ENCODE results near the gene PBXIP1.

Gene PBXIP1

DNA sequence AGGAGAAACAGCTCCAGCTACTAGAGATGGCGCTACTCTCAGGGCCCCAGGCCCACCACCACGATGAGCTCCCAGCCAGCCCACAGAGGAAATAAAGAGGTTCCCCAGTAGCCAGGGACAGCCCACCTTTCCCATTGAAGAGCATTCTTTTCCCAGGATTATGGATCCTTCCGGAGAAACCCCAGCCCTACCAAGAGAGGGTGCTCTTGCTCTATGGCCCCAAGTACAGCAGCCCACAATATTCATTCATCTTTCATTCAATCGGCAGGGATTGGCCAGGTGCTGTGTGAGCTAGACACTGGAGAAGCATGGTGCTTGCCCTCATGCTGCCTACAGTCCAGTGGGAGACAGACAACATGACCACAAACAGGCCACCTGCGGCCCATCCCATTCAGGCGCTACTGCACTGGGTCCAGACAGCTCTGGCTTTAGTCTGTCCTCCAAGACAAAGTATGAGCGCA is 49.2 kb downstream of the PBXIP1 start:
- DNase-seq (ENCODE audit: low spot score in 2 of 2), result no peak
- H3K9me3 ChIP-seq, result 0 out of 2 replicates have a peak, but pooled peaks cover 4% of the 10 kb centered on the region

DNA sequence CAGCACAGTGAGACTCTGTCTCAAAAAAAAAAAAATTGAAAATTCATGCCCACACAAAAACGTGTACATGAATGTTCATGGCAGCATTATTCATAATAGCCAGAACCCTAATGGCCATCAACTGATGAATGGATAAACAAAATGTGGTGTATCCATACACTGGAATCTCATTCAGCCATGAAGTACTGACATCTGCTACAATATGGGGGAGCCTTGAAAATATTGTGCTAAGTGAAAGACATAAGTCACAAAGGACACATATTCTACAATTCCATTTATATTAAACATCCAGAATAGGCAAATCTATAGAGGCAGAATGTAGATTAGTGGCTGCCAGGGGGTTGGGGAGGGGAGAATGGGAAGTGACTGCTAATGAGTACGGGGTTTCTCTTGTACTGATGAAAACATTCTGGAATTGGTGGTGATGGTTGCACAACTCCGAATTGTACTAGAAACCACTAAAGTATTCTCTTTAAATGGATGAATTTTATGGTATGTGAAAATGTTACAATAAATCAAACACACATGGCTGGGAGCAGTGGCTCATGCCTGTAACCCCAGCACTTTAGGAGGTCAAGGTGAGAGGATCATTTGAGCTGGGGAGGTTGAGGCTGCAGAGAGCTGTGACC is 52.8 kb downstream of the PBXIP1 start:
- Histone ChIP-seq H3K4me1 (peaks cover 3% of the 10 kb centered on the region), H3K4me3 (no peak overlapping the region), H3K9me3 (0 out of 2 replicates have a peak, but pooled peaks cover 4% of the 10 kb centered on the region), H3K36me3 (replicated peaks) (no peaks in the 10 kb centered on the region), H3K27me3 (ENCODE audit: low read depth) (no peaks in the 10 kb centered on the region; the same call in 1 of the 2 replicates)
- in situ Hi-C loops (cut with MboI; ENCODE audit: low sequenced_read_pairs), result no loop called here
- no peak for DNase-seq (ENCODE audit: low spot score in 2 of 2)

More for the DNA sequence above, 49.2 kb downstream of the PBXIP1 start:
- H3K4me3 ChIP-seq, result no peak overlapping the region
- H3K4me1 ChIP-seq, result peaks cover 14% of the 10 kb centered on the region
- H3K27me3 ChIP-seq (ENCODE audit: low read depth), result no peaks in the 10 kb centered on the region; the same call in 1 of the 2 replicates
- H3K36me3 ChIP-seq (replicated peaks), result no peaks in the 10 kb centered on the region
- in situ Hi-C loops (cut with MboI; ENCODE audit: low sequenced_read_pairs), result no loop called here

DNA sequence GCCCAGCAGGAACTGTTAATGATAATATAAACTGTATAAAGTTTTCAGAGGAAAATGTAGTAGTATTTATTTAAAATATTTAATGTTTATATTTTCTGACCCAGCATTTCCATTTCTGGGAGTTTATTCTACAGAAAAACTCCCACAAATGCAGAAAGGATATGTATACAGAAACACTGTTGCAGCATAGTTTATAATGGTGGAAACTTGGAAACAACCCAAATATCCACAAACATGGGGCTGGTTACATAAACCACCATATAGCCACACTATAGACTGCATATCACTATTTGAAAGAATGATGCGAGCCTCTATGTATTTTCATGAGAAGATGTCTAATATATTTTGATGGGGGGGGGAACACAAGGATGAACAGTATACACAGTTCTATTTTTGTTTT is 54.3 kb downstream of the PBXIP1 start:
- DNase-seq (ENCODE audit: low spot score in 2 of 2), result no peak
- Histone ChIP-seq H3K36me3 (replicated peaks) (no peaks in the 10 kb centered on the region), H3K9me3 (no peaks in the 10 kb centered on the region), H3K4me3 (no peak overlapping the region), H3K27me3 (ENCODE audit: low read depth) (no peaks in the 10 kb centered on the region; the same call in 1 of the 2 replicates), H3K4me1 (no peaks in the 10 kb centered on the region)
- in situ Hi-C loops (cut with MboI; ENCODE audit: low sequenced_read_pairs), result no loop called here

DNA sequence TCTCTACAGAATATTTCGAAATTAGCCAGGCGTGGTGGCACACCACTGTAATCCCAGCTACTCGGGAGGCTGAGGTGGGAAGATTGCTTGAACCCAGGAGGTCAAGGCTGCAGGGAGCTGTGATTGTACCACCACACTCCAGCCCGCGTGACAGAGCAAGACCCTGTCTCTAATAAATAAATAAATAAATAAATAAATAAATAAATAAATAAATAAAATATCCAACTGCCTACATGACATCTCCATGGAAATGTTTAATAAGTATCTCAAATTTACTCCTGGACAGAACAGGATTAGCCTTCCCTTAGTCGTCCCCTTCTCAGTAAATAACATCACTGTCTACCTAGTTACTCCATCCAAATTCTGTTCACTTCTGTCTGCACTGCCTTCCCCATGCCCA is 56.9 kb downstream of the PBXIP1 start:
- DNase-seq (ENCODE audit: low spot score in 2 of 2), result no peak
- Histone ChIP-seq H3K4me3 (no peak overlapping the region), H3K4me1 (no peaks in the 10 kb centered on the region), H3K27me3 (ENCODE audit: low read depth) (no peaks in the 10 kb centered on the region; the same call in 1 of the 2 replicates), H3K9me3 (no peaks in the 10 kb centered on the region), H3K36me3 (replicated peaks) (no peaks in the 10 kb centered on the region)
- in situ Hi-C loops (cut with MboI; ENCODE audit: low sequenced_read_pairs), result no loop called here

DNA sequence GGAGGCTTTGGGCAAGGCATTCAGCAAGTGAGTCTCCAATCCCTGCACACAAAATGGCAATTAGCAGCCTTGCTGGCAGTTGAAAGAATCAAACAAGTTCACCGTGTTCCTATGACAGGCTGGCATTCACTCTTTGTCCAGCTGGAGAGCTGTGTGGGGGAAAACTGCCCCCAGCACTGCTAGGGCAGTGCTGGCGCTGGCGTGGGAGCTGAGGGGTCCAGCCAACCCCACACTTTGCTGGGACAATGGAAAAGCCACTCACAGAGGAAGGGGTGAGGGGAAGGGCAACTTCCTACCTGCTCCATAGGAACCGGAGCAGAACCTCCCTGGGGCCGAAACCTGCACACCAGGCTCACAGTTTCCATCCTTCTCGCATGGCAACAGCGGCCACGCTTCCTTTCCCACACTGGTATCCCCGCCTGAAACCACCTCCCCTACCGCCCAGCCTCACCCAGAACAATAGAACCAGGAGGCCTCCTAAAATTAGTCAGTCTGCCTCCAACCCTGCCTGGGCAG is 59.1 kb downstream of the PBXIP1 start:
- no peaks in the 10 kb centered on the region for H3K9me3 ChIP-seq
- in situ Hi-C loops (cut with MboI; ENCODE audit: low sequenced_read_pairs), result no loop called here
- H3K4me3 ChIP-seq, result no peak overlapping the region
- no peak for DNase-seq (ENCODE audit: low spot score in 2 of 2)
- no peaks in the 10 kb centered on the region for H3K4me1 ChIP-seq
- no peaks in the 10 kb centered on the region for H3K36me3 ChIP-seq (replicated peaks)
- no peaks in the 10 kb centered on the region; the same call in 1 of the 2 replicates for H3K27me3 ChIP-seq (ENCODE audit: low read depth)

DNA sequence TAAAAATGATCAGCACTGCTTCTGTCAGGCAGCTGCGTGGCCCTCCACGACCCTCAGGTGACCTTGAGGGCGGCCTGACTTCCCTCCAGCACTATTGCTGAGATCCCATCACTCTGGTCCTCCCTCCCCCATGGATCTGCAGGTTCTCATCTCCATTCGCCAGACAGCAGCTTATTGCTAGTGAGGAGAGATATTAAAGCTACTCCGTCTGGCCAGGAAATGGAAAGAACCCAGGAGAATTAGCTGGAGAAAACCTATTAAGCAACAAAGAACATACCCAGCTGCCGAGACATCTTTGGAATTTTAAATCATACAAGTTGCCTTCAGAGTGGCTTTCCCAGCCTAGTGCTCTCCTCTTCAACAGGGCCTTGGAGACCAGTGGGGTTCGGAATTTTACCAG is 60.1 kb downstream of the PBXIP1 start:
- Histone ChIP-seq H3K36me3 (replicated peaks) (no peaks in the 10 kb centered on the region), H3K4me3 (no peak overlapping the region), H3K27me3 (ENCODE audit: low read depth) (no peaks in the 10 kb centered on the region), H3K9me3 (no peaks in the 10 kb centered on the region), H3K4me1 (no peaks in the 10 kb centered on the region)
- DNase-seq (ENCODE audit: low spot score in 2 of 2), result no peak
- in situ Hi-C loops (cut with MboI; ENCODE audit: low sequenced_read_pairs), result no loop called here
